ENCODE results near the gene RELN.

- no peak for TF ChIP-seq POLR2A (IDR thresholded peaks at IDR 0.05)
- TF ChIP-seq, protein P1, sequence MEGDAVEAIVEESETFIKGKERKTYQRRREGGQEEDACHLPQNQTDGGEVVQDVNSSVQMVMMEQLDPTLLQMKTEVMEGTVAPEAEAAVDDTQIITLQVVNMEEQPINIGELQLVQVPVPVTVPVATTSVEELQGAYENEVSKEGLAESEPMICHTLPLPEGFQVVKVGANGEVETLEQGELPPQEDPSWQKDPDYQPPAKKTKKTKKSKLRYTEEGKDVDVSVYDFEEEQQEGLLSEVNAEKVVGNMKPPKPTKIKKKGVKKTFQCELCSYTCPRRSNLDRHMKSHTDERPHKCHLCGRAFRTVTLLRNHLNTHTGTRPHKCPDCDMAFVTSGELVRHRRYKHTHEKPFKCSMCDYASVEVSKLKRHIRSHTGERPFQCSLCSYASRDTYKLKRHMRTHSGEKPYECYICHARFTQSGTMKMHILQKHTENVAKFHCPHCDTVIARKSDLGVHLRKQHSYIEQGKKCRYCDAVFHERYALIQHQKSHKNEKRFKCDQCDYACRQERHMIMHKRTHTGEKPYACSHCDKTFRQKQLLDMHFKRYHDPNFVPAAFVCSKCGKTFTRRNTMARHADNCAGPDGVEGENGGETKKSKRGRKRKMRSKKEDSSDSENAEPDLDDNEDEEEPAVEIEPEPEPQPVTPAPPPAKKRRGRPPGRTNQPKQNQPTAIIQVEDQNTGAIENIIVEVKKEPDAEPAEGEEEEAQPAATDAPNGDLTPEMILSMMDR (IDR thresholded peaks at IDR 0.05): no peak
These were observed 353.3 kb downstream of the RELN start for GRCh38 chr7:103636153-103636552.

Measured in thyroid gland (tissue), 4 donors.